ENCODE data around the gene GATA6.

The GATA6 gene

DNA sequence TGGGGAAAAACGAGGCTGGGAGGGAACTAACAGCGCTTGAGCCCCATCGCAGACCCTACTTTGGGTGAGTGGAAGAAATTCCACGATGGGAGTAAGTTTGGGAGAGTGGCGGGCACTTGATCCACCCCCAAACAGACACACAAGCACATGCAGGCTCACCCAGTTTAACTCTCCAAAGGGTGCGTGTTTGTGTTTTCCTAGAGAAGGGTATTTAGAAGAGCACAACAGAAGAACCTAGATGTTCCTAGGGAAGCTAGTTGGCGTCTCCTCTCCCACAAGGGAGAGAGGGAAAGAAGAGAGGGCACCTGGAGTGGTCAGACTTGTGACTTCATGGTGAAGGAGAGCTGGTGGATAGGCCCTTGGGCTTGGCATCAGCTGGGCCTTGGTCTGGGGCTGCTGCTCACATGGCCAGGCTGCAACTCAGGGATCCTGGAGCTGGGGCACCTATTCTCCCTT, 3.2 kb downstream of the GATA6 start:
- Histone ChIP-seq H4K8ac (ENCODE audit: low read depth, low read length) (no peak overlapping the region), H4K91ac (ENCODE audit: low read depth, low read length) (no peak overlapping the region), H4K12ac (ENCODE audit: low read depth, low read length) (no peak overlapping the region), H3K18ac (ENCODE audit: low read length) (no peak overlapping the region), H2BK120ac (ENCODE audit: insufficient read depth, low read length, poor library complexity) (no peak overlapping the region), H3K79me1 (ENCODE audit: low read length) (peaks cover 4% of the 10 kb centered on the region), H3K4me3 (ENCODE audit: low read depth, low read length) (no peak overlapping the region), H3K79me2 (ENCODE audit: control insufficient read depth, insufficient read depth, low read length, poor library complexity) (no peaks in the 10 kb centered on the region), H3K4me1 (ENCODE audit: control insufficient read depth in 1 of 2, insufficient read depth in 2 of 2, low read length in 2 of 2) (peaks cover 26 to 29% of the 10 kb centered on the region in 2 experiments), H3K4me2 (ENCODE audit: low read length) (peak overlapping the region; percentile 84), H3K36me3 (ENCODE audit: control insufficient read depth in 1 of 2, insufficient read depth in 2 of 2, low read length in 2 of 2) (no peaks in the 10 kb centered on the region), H3K27me3 (ENCODE audit: insufficient read depth, low read length) (peaks cover 82% of the 10 kb centered on the region), H3K4ac (ENCODE audit: low read depth, low read length) (no peak overlapping the region), H3K9ac (ENCODE audit: low read length) (no peak overlapping the region), H3K14ac (ENCODE audit: low read length) (no peak overlapping the region), H3K23ac (ENCODE audit: low read length) (no peak overlapping the region), H2AK5ac (ENCODE audit: low read length) (no peak overlapping the region), H3K9me3 (ENCODE audit: insufficient read depth, low read depth, low read length) (peaks cover 6% of the 10 kb centered on the region), H2BK12ac (ENCODE audit: low read length) (no peak overlapping the region), H2BK5ac (ENCODE audit: low read depth, low read length, poor library complexity) (no peak overlapping the region), H2AFZ (ENCODE audit: insufficient read depth, low read length, poor library complexity) (no peak overlapping the region), H3K27ac (ENCODE audit: low read depth, low read length) (no peak overlapping the region)
- DNase-seq: no peak
- WGBS (ENCODE audit: extremely low coverage, insufficient coverage, insufficient read length): no CpG with 5 or more reads among the region's 7 CpGs

DNA sequence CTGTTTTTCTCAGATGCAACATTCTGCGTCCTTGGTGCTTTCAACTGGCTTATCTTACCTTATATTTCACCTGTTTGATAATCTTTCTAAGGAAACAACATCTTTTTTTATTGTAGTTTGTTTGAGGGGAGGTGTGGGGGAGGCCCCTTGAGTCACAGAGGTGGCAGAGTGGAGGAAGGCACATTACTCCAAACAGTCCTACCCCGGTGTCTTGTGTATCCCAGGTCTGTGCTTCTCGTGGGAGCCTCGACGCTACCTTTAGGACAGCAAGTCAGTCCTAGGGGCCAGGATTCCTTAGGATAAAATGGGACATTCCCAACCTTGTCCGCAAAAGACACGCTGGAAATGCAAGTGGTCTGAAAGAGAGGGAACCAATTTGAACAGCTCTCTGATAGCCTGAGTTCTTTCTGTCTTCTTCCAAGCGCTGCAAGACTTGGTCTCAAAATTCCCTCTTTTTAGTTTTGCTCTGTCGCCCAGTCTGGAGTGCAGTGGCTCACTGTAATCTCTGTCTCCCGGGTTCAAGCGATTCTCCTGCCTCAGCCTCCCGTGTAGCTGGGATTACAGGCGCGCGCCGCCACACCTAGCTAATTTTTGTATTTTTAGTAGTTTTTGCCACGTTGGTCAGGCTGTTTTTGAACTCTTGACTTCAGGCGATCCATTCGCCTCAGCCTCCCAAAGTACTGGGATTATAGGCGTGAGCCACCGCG, 4.0 kb downstream of the GATA6 start:
- H3K36me3 ChIP-seq (ENCODE audit: control insufficient read depth in 1 of 2, insufficient read depth in 2 of 2, low read length in 2 of 2): no peaks in the 10 kb centered on the region
- no peak for DNase-seq
- H4K12ac ChIP-seq (ENCODE audit: low read depth, low read length): no peak overlapping the region
- H3K79me2 ChIP-seq (ENCODE audit: control insufficient read depth, insufficient read depth, low read length, poor library complexity): no peaks in the 10 kb centered on the region
- no peak overlapping the region for H3K4me2 ChIP-seq (ENCODE audit: low read length)
- H3K4ac ChIP-seq (ENCODE audit: low read depth, low read length): no peak overlapping the region
- peaks cover 6% of the 10 kb centered on the region for H3K9me3 ChIP-seq (ENCODE audit: insufficient read depth, low read depth, low read length)
- H3K79me1 ChIP-seq (ENCODE audit: low read length): peaks cover 4% of the 10 kb centered on the region
- H3K4me1 ChIP-seq (ENCODE audit: control insufficient read depth in 1 of 2, insufficient read depth in 2 of 2, low read length in 2 of 2): peaks cover 26% of the 10 kb centered on the region in 2 experiments
- peaks cover 79% of the 10 kb centered on the region for H3K27me3 ChIP-seq (ENCODE audit: insufficient read depth, low read length)
- H2AK5ac ChIP-seq (ENCODE audit: low read length): no peak overlapping the region
- H2BK12ac ChIP-seq (ENCODE audit: low read length): no peak overlapping the region
- H2AFZ ChIP-seq (ENCODE audit: insufficient read depth, low read length, poor library complexity): no peak overlapping the region
- WGBS (ENCODE audit: extremely low coverage, insufficient coverage, insufficient read length): no CpG with 5 or more reads among the region's 22 CpGs
- no peak overlapping the region for H4K8ac ChIP-seq (ENCODE audit: low read depth, low read length)
- H3K23ac ChIP-seq (ENCODE audit: low read length): no peak overlapping the region
- no peak overlapping the region for H2BK120ac ChIP-seq (ENCODE audit: insufficient read depth, low read length, poor library complexity)
- H4K91ac ChIP-seq (ENCODE audit: low read depth, low read length): no peak overlapping the region
- no peak overlapping the region for H3K4me3 ChIP-seq (ENCODE audit: low read depth, low read length)
- no peak overlapping the region for H3K14ac ChIP-seq (ENCODE audit: low read length)
- H3K18ac ChIP-seq (ENCODE audit: low read length): no peak overlapping the region
- H3K27ac ChIP-seq (ENCODE audit: low read depth, low read length): no peak overlapping the region
- no peak overlapping the region for H3K9ac ChIP-seq (ENCODE audit: low read length)
- H2BK5ac ChIP-seq (ENCODE audit: low read depth, low read length, poor library complexity): no peak overlapping the region

DNA sequence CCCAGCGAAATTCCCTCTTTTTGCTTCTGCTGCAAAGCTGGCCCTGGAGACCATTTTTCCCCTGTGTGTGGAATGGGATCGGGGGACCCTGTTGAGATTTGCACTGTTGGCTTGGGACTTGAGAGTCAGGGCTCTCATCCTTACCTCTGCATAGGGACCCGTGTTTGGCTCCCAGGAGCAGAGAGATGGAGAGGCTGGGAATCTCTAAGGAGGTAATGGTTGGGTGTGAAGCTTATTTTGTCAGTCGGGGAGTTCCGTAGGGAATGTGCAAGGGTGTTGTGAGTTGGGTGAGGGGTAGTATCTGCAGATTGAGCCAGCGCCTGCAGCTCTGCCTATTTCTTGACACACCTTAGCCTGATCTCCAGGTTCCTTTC, 4.5 kb downstream of the GATA6 start:
- Histone ChIP-seq H3K27ac (ENCODE audit: low read depth, low read length) (no peak overlapping the region), H3K4ac (ENCODE audit: low read depth, low read length) (no peak overlapping the region), H3K27me3 (ENCODE audit: insufficient read depth, low read length) (peaks cover 75% of the 10 kb centered on the region), H2BK12ac (ENCODE audit: low read length) (no peak overlapping the region), H3K4me1 (ENCODE audit: control insufficient read depth in 1 of 2, insufficient read depth in 2 of 2, low read length in 2 of 2) (peaks cover 22 to 25% of the 10 kb centered on the region in 2 experiments), H3K4me2 (ENCODE audit: low read length) (no peak overlapping the region), H4K12ac (ENCODE audit: low read depth, low read length) (no peak overlapping the region), H2AK5ac (ENCODE audit: low read length) (no peak overlapping the region), H3K18ac (ENCODE audit: low read length) (no peak overlapping the region), H4K91ac (ENCODE audit: low read depth, low read length) (no peak overlapping the region), H3K9me3 (ENCODE audit: insufficient read depth, low read depth, low read length) (peaks cover 6% of the 10 kb centered on the region), H2BK120ac (ENCODE audit: insufficient read depth, low read length, poor library complexity) (no peak overlapping the region), H3K23ac (ENCODE audit: low read length) (no peak overlapping the region), H3K9ac (ENCODE audit: low read length) (no peak overlapping the region), H3K4me3 (ENCODE audit: low read depth, low read length) (no peak overlapping the region), H2AFZ (ENCODE audit: insufficient read depth, low read length, poor library complexity) (no peak overlapping the region), H3K36me3 (ENCODE audit: control insufficient read depth in 1 of 2, insufficient read depth in 2 of 2, low read length in 2 of 2) (no peaks in the 10 kb centered on the region), H3K79me2 (ENCODE audit: control insufficient read depth, insufficient read depth, low read length, poor library complexity) (no peaks in the 10 kb centered on the region), H4K8ac (ENCODE audit: low read depth, low read length) (no peak overlapping the region), H3K14ac (ENCODE audit: low read length) (no peak overlapping the region), H3K79me1 (ENCODE audit: low read length) (peaks cover 3% of the 10 kb centered on the region), H2BK5ac (ENCODE audit: low read depth, low read length, poor library complexity) (no peak overlapping the region)
- no CpG with 5 or more reads among the region's 6 CpGs for WGBS (ENCODE audit: extremely low coverage, insufficient coverage, insufficient read length)
- DNase-seq: no peak

DNA sequence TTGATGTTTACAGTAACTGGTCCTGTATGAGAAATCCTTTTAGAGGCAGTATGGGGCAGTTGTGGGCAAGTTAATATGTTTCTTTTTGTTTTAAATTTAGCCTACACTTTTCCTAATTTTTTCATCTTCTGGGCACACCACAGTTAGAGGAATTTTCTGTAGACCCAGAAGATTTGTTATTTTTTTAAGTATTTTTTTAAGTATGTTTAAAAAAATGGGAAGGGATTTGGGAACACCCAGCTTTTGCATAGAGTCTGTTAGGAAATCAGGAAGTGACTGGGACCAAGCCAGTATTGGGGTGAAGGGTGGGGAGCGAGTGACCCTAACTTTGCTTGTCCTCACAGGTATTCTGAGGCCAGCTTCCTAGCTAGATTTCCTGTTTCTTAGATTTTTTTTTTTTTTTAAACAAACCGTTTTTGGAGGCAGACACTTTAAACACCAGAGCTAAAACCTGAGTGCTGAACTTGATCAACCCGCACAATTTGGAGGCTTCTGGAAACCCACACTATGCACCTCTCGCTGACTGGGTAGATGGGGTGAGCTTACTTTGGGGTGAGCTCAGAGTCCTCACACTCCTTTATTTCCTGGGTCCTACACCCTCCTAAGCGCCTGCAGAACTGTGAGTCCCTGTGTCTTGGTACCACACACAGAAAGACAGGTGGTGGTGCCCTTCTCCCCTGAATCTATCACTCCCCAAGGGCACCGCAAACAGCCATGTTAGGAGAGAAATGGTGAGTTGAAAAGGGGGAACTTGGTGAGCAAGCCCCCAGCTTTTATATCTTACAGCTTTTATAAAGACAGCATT, 5.2 kb downstream of the GATA6 start:
- Histone ChIP-seq H4K91ac (ENCODE audit: low read depth, low read length) (no peak overlapping the region), H2BK120ac (ENCODE audit: insufficient read depth, low read length, poor library complexity) (no peak overlapping the region), H3K79me1 (ENCODE audit: low read length) (peaks cover 2% of the 10 kb centered on the region), H3K4ac (ENCODE audit: low read depth, low read length) (no peak overlapping the region), H2BK5ac (ENCODE audit: low read depth, low read length, poor library complexity) (no peak overlapping the region), H2AFZ (ENCODE audit: insufficient read depth, low read length, poor library complexity) (no peak overlapping the region), H3K9me3 (ENCODE audit: insufficient read depth, low read depth, low read length) (peaks cover 6% of the 10 kb centered on the region), H3K79me2 (ENCODE audit: control insufficient read depth, insufficient read depth, low read length, poor library complexity) (no peaks in the 10 kb centered on the region), H3K14ac (ENCODE audit: low read length) (no peak overlapping the region), H3K27me3 (ENCODE audit: insufficient read depth, low read length) (peaks cover 78% of the 10 kb centered on the region), H3K4me2 (ENCODE audit: low read length) (no peak overlapping the region), H2AK5ac (ENCODE audit: low read length) (no peak overlapping the region), H4K8ac (ENCODE audit: low read depth, low read length) (no peak overlapping the region), H3K23ac (ENCODE audit: low read length) (no peak overlapping the region), H3K4me1 (ENCODE audit: control insufficient read depth in 1 of 2, insufficient read depth in 2 of 2, low read length in 2 of 2) (peaks cover 18 to 23% of the 10 kb centered on the region in 2 experiments), H3K9ac (ENCODE audit: low read length) (no peak overlapping the region), H4K12ac (ENCODE audit: low read depth, low read length) (no peak overlapping the region), H3K18ac (ENCODE audit: low read length) (no peak overlapping the region), H3K4me3 (ENCODE audit: low read depth, low read length) (no peak overlapping the region), H3K36me3 (ENCODE audit: control insufficient read depth in 1 of 2, insufficient read depth in 2 of 2, low read length in 2 of 2) (no peaks in the 10 kb centered on the region), H3K27ac (ENCODE audit: low read depth, low read length) (no peak overlapping the region), H2BK12ac (ENCODE audit: low read length) (no peak overlapping the region)
- no peak for DNase-seq
- WGBS (ENCODE audit: extremely low coverage, insufficient coverage, insufficient read length): no CpG with 5 or more reads among the region's 6 CpGs
